ENCODE results near the gene BMPR1B. TPM values are rescaled to one million over a fixed set of nuclear protein-coding genes. Genes with fewer than 3 reads are reported as not detected.

Gene BMPR1B
- total RNA-seq, 2 experiments from 2014 or later = not detected

DNA sequence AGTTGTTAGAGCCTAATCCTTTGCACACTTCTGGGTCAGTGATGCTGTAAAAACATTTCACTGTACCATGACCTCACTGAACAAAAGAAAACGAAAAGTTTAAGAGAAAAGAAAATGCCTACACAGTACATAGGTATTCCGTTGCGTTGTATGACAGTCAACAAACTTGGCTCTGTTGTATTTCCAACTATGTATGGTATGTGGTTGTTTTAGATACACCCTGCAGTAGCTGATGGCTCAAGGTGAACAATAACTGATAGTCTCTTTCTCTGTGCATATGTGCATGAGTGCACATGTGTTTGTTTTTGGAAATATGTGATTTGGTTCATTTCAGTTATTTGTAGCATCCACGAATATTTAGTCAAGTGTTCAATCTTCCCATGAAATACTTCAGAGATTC is 176.0 kb downstream of the BMPR1B start:
- Histone ChIP-seq H3K9me3 (ENCODE audit: control insufficient read depth in 1 of 2, insufficient read depth in 1 of 2, low read length in 2 of 2) (no peaks in the 10 kb centered on the region), H3K27ac (ENCODE audit: low read depth in 1 of 2, low read length in 2 of 2) (no peak overlapping the region), H3K4me3 (ENCODE audit: low read length) (no peak overlapping the region), H3K36me3 (ENCODE audit: insufficient read depth, low read length) (no peaks in the 10 kb centered on the region), H3K27me3 (ENCODE audit: control insufficient read depth in 1 of 2, insufficient read depth in 2 of 2, low read length in 2 of 2) (no peaks in the 10 kb centered on the region), H3K4me1 (ENCODE audit: insufficient read depth, low read length) (no peaks in the 10 kb centered on the region)
- ChIA-PET CTCF (no interaction called here), POLR2A (no interaction called here)
- ATAC-seq (ENCODE audit: poor library complexity) = no peak
- no peak overlapping the region for H3K4me3 Mint-ChIP-seq
- no peaks in the 10 kb centered on the region for H3K4me1 Mint-ChIP-seq (ENCODE audit: low read depth)
- no peaks in the 10 kb centered on the region for H3K9me3 Mint-ChIP-seq
- no peak for TF ChIP-seq CTCF (IDR thresholded peaks at IDR 0.05)
- intact Hi-C loops (cut with DNase I, micrococcal nuclease) = no loop called here
- H3K27ac Mint-ChIP-seq = no peak overlapping the region
- H3K36me3 Mint-ChIP-seq (ENCODE audit: low read depth) = no peaks in the 10 kb centered on the region
- DNase-seq = no peak
- no peaks in the 10 kb centered on the region for H3K27me3 Mint-ChIP-seq

- no peak overlapping the region for H3K27ac ChIP-seq (ENCODE audit: low read depth in 1 of 2, low read length in 2 of 2)
- H3K36me3 Mint-ChIP-seq (ENCODE audit: low read depth) = no peaks in the 10 kb centered on the region
- no peaks in the 10 kb centered on the region for H3K4me1 Mint-ChIP-seq (ENCODE audit: low read depth)
- no peak for DNase-seq
- no peaks in the 10 kb centered on the region for H3K27me3 ChIP-seq (ENCODE audit: control insufficient read depth in 1 of 2, insufficient read depth in 2 of 2, low read length in 2 of 2)
- no peak for ATAC-seq (ENCODE audit: poor library complexity)
- TF ChIP-seq CTCF (IDR thresholded peaks at IDR 0.05) = no peak
- no peak overlapping the region for H3K27ac Mint-ChIP-seq
- H3K4me1 ChIP-seq (ENCODE audit: insufficient read depth, low read length) = no peaks in the 10 kb centered on the region
- H3K9me3 ChIP-seq (ENCODE audit: control insufficient read depth in 1 of 2, insufficient read depth in 1 of 2, low read length in 2 of 2) = no peaks in the 10 kb centered on the region
- H3K27me3 Mint-ChIP-seq = no peaks in the 10 kb centered on the region
- H3K4me3 Mint-ChIP-seq = no peak overlapping the region
- no peaks in the 10 kb centered on the region for H3K36me3 ChIP-seq (ENCODE audit: insufficient read depth, low read length)
- intact Hi-C loops (cut with DNase I, micrococcal nuclease) = no loop called here
- ChIA-PET CTCF (no interaction called here), POLR2A (no interaction called here)
- H3K4me3 ChIP-seq (ENCODE audit: low read length) = no peak overlapping the region
- H3K9me3 Mint-ChIP-seq = no peaks in the 10 kb centered on the region
These were observed 176.4 kb downstream of the BMPR1B start for GRCh38 chr4:94934201-94934600.

DNA sequence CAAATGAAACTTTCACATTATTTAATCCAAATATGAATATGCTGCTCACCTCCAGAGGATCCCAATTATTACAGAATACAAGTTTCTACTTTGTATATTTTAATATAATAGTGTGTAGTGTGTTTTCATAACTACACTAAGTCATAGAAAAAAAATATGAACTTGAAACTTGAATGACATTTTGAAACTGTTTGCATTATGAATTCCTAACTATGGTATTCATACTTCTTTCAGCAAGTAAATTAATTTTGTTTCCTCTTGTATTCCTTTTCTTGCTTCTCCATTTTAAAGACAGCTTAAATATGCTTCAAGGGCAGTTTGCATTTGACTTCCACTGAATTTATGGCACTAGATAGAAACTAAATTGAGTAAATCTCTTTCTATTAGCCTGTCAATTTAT is 177.1 kb downstream of the BMPR1B start:
- H3K36me3 Mint-ChIP-seq (ENCODE audit: low read depth) = no peaks in the 10 kb centered on the region
- POLR2A ChIA-PET = no interaction called here
- Histone ChIP-seq H3K4me3 (ENCODE audit: low read length) (no peak overlapping the region), H3K27me3 (ENCODE audit: control insufficient read depth in 1 of 2, insufficient read depth in 2 of 2, low read length in 2 of 2) (no peaks in the 10 kb centered on the region), H3K4me1 (ENCODE audit: insufficient read depth, low read length) (no peaks in the 10 kb centered on the region), H3K36me3 (ENCODE audit: insufficient read depth, low read length) (no peaks in the 10 kb centered on the region), H3K9me3 (ENCODE audit: control insufficient read depth in 1 of 2, insufficient read depth in 1 of 2, low read length in 2 of 2) (no peaks in the 10 kb centered on the region), H3K27ac (ENCODE audit: low read depth in 1 of 2, low read length in 2 of 2) (no peak overlapping the region)
- intact Hi-C loops (cut with DNase I, micrococcal nuclease) = no loop called here
- H3K27me3 Mint-ChIP-seq = no peaks in the 10 kb centered on the region
- H3K4me3 Mint-ChIP-seq = no peak overlapping the region
- no peak for DNase-seq
- CTCF ChIA-PET = no interaction called here
- no peaks in the 10 kb centered on the region for H3K4me1 Mint-ChIP-seq (ENCODE audit: low read depth)
- no peak overlapping the region for H3K27ac Mint-ChIP-seq
- ATAC-seq (ENCODE audit: poor library complexity) = no peak
- no peak for TF ChIP-seq CTCF (IDR thresholded peaks at IDR 0.05)
- H3K9me3 Mint-ChIP-seq = no peaks in the 10 kb centered on the region
